ENCODE data around the gene TERT.

TERT gene

DNA sequence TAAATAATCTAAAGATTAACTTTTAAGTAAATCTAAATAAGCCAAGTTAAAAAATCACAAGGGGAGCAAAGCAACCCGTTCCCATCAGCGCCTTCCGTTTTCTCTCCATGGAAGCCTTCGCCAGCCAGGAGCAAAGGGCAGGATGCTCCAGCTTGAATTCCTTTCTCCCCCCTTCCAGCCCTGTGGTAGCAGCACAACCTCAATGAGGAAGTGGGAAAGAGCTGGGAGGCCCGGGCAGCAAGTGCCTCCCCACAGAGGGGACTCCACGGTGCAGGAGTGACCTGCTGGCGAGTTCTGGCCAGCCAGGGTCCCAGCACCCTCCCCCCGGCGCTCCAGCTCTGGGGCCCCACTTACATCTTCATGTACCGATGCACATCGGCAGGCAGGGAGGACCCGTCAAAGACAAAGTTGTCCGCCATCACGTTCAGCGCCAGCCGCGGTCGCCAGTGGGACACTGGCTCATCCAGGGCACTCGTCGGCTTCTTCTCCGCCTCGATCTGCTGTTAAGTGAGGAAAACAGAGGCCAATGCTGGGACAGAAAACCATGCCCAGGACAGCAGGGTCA is 43.7 kb upstream of the TERT start:
- no peak for TF ChIP-seq CTCF (IDR thresholded peaks at IDR 0.05; ENCODE audit: insufficient read depth, low read depth, low read length, missing control alignments)
- H3K4me3 ChIP-seq (ENCODE audit: low read length): no peak overlapping the region
- no peak for DNase-seq (ENCODE audit: low read depth)

DNA sequence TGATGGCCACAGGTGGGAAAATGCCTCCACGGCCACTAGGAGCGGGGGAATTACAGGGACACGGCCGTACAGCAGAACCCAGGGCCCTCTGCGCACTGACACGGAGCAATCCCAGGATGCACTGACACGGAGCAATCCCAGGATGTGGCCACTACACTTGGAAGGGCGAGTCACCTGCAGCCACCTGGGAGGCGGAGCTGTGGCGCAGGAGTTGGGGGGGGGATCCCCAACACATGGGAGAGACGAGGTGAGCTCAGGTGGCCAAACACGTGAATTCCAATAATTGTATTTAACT is 43.3 kb upstream of the TERT start:
- no peak for DNase-seq (ENCODE audit: low read depth)
- no peak overlapping the region for H3K4me3 ChIP-seq (ENCODE audit: low read length)
- no peak for TF ChIP-seq CTCF (IDR thresholded peaks at IDR 0.05; ENCODE audit: insufficient read depth, low read depth, low read length, missing control alignments)

- no peak for TF ChIP-seq CTCF (IDR thresholded peaks at IDR 0.05; ENCODE audit: insufficient read depth, low read depth, low read length, missing control alignments)
- DNase-seq (ENCODE audit: low read depth): no peak
- H3K4me3 ChIP-seq (ENCODE audit: low read length): no peak overlapping the region
Measured at GRCh38 chr5:1337489-1338195, 42.8 kb upstream of the TERT start.

DNA sequence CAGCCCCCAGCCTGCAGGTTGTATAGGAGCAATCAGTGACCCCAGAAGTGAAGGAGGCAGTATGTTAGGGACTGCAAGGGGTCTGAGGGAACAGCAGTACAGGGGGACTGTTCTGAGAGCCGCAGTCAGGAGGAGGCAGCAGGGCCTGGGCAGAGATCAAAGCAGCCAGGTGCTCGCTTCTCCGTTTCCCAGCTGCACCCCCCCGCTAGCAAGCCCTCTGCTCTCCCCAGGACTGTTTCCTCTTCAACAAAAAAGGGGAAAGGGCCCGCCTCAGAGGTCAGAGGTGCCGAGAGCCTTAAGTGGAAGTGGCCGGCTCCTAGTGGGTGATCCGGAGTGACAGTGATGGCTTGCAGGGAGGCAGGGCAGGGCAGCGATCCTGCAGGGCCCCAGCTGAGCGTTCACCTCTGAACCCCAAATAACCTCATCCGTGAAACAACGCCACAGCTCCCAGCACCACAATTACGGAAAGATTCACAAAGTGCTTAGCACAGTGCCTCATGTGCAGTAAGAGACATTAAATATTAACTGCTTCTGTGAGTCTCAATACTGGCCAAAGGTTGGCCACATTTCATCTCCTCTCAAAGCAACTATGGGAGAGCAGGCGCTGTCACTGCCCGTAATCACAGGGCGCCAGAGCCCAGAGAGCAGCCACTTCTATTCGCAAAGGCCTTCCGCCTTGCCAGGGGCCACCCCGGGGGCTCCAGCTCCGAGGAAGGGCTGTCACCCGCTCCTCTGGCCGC is 42.1 kb upstream of the TERT start:
- DNase-seq (ENCODE audit: low read depth): no peak
- no peak for TF ChIP-seq CTCF (IDR thresholded peaks at IDR 0.05; ENCODE audit: insufficient read depth, low read depth, low read length, missing control alignments)
- H3K4me3 ChIP-seq (ENCODE audit: low read length): no peak overlapping the region

DNA sequence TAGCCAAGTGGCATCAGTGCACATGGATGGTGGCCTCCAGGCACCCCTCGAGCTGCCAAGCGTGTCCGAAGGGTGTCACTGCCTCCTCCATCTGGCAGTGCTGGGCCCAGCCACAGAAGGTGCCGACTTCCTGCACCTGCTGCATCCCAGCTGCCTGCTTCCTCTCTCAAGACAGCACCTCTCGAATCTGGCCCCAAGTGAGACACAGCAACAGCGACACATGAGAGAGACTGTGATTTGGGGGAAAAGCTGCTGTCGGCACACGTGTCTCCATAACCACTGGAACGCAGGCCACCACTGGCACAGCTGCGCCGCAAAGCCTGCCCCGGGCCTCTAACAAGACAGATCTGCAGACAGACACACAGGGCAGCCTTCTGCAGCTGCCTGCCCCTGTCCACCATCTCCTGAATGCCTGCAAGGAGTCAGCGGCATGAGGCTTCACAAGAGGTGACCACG is 41.3 kb upstream of the TERT start:
- H3K4me3 ChIP-seq (ENCODE audit: low read length): no peak overlapping the region
- no peak for DNase-seq (ENCODE audit: low read depth)
- no peak for TF ChIP-seq CTCF (IDR thresholded peaks at IDR 0.05; ENCODE audit: insufficient read depth, low read depth, low read length, missing control alignments)

DNA sequence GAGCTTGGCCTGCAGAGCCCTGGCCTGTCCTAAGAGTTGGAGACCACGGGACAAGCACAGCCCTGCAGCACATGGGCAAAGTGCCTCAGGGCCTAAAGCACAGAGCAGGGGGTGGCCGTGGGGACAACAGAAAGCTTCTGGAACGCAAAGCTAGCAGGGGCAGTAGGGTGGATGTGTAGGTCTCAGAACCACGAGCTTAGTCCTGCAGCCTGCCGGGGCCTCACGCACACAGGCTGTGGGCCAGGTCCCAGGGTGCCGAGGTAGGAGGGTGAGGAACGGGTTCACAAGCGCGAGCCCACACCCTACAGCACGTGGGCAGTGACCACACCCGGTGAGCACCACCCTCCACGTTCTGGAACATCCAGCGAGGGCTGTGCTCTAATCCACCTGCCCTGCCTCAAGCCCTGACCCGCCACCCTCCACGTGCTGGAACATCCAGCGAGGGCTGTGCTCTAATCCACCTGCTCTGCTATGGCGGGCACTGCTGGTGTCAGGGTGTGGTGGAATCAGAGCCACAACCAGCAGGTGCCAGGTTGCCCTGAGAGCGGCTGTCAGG is 40.8 kb upstream of the TERT start:
- TF ChIP-seq CTCF (IDR thresholded peaks at IDR 0.05; ENCODE audit: insufficient read depth, low read depth, low read length, missing control alignments): no peak
- H3K4me3 ChIP-seq (ENCODE audit: low read length): no peak overlapping the region
- no peak for DNase-seq (ENCODE audit: low read depth)
